ENCODE results near the gene PPARGC1A. TPM values are rescaled to one million over a fixed set of nuclear protein-coding genes. Genes with fewer than 3 reads are reported as not detected.

The PPARGC1A gene
- total and polyA plus RNA-seq, 2 of the 13 experiments (the other 11 are each of a cell fraction or from before 2014, with no cell fraction given), result 20.7 to 37.3 TPM

- no peak for TF ChIP-seq PAX8 (CRISPR knock-in tag; IDR thresholded peaks at IDR 0.05; ENCODE audit: borderline replicate concordance)
- TF ChIP-seq ARID5B (CRISPR knock-in tag; IDR thresholded peaks at IDR 0.05), result no peak
- TF ChIP-seq ZNF788 (CRISPR knock-in tag; IDR thresholded peaks at IDR 0.05; ENCODE audit: borderline replicate concordance), result no peak
- TF ChIP-seq MEIS2 (CRISPR knock-in tag; IDR thresholded peaks at IDR 0.05), result no peak
- TF ChIP-seq ZBTB49 (CRISPR knock-in tag; IDR thresholded peaks at IDR 0.05; ENCODE audit: borderline replicate concordance), result no peak
- no peak for TF ChIP-seq DZIP1 (CRISPR knock-in tag; IDR thresholded peaks at IDR 0.05)
- TF ChIP-seq ZNF343 (CRISPR knock-in tag; IDR thresholded peaks at IDR 0.05), result no peak
- TF ChIP-seq ZNF577 (CRISPR knock-in tag; IDR thresholded peaks at IDR 0.05; ENCODE audit: borderline replicate concordance, low read depth), result no peak
- no peak for TF ChIP-seq HNRNPH1 (optimal IDR thresholded peaks at IDR 0.05; ENCODE audit: low read depth, low read length)
- TF ChIP-seq KLF6 (CRISPR knock-in tag; IDR thresholded peaks at IDR 0.05), result 0 out of 2 replicates have a peak, but pooled peaks have one; percentile 52
- no peak for TF ChIP-seq HNRNPLL (IDR thresholded peaks at IDR 0.05; ENCODE audit: low read depth, low read length, poor library complexity, severe bottlenecking)
- TF ChIP-seq TGIF2 (CRISPR knock-in tag; IDR thresholded peaks at IDR 0.05), result peak; percentile 42; the same call in 1 of the 2 replicates
- no peak for TF ChIP-seq ZNF572 (CRISPR knock-in tag; IDR thresholded peaks at IDR 0.05)
- no peak for TF ChIP-seq ZNF18 (CRISPR knock-in tag; IDR thresholded peaks at IDR 0.05; ENCODE audit: insufficient replicate concordance)
Measured at GRCh38 chr4:23888421-23889319, 1.2 kb downstream of the PPARGC1A start (continued).

All from HepG2 (cell line).